Measurements from ENCODE around the gene PPFIA3.

GRCh38 chr19:49173198-49173597 lies 53.9 kb downstream of the PPFIA3 start:
- no peak for TF ChIP-seq CTCF (IDR thresholded peaks at IDR 0.05; ENCODE audit: low read depth, low read length)
- TF ChIP-seq POLR2A (IDR thresholded peaks at IDR 0.05; ENCODE audit: extremely low read depth, insufficient read length) = no peak
- TF ChIP-seq, protein P1, sequence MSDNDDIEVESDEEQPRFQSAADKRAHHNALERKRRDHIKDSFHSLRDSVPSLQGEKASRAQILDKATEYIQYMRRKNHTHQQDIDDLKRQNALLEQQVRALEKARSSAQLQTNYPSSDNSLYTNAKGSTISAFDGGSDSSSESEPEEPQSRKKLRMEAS (IDR thresholded peaks at IDR 0.05; ENCODE audit: low read depth, low read length) = no peak
- no peak for TF ChIP-seq MYC (IDR thresholded peaks at IDR 0.05; ENCODE audit: low read depth, low read length)

Data from NB4 (cell line).